ENCODE results near the gene ENTPD3.

ENTPD3 gene

GRCh38 chr3:40407007-40407406 is 20.0 kb downstream of the ENTPD3 start:
- Histone ChIP-seq H2AFZ (ENCODE audit: low read depth, low read length, severe bottlenecking) (no peak overlapping the region), H3K79me2 (ENCODE audit: insufficient read depth, low read length) (no peaks in the 10 kb centered on the region), H3K27ac (ENCODE audit: low read depth, low read length) (no peak overlapping the region), H3K9ac (ENCODE audit: low read length) (no peak overlapping the region), H3K4me3 (ENCODE audit: insufficient read depth, low read length, poor library complexity, severe bottlenecking) (no peak overlapping the region), H3K27me3 (ENCODE audit: low read length) (no peaks in the 10 kb centered on the region), H3K36me3 (ENCODE audit: low read length) (no peaks in the 10 kb centered on the region), H3K9me3 (ENCODE audit: insufficient read depth, low read length) (no peaks in the 10 kb centered on the region), H3K4me2 (ENCODE audit: low read depth, low read length, poor library complexity, severe bottlenecking) (no peak overlapping the region), H3F3A (ENCODE audit: insufficient read depth) (no peaks in the 10 kb centered on the region), H3K9me2 (replicated peaks; ENCODE audit: insufficient read depth, low read length) (no peaks in the 10 kb centered on the region), H4K20me1 (ENCODE audit: low read depth, low read length) (no peaks in the 10 kb centered on the region)
- TF ChIP-seq CTCF (IDR thresholded peaks at IDR 0.05; ENCODE audit: insufficient read depth, low read length, poor library complexity, severe bottlenecking) (no peak), EZH2phosphoT487 (conservative IDR thresholded peaks at IDR 0.05; ENCODE audit: low read length) (no peak)

- Histone ChIP-seq H3K79me2 (ENCODE audit: insufficient read depth, low read length) (no peaks in the 10 kb centered on the region), H3K9me3 (ENCODE audit: insufficient read depth, low read length) (no peaks in the 10 kb centered on the region), H3F3A (ENCODE audit: insufficient read depth) (no peaks in the 10 kb centered on the region), H3K9ac (ENCODE audit: low read length) (no peak overlapping the region), H3K27ac (ENCODE audit: low read depth, low read length) (no peak overlapping the region), H3K9me2 (replicated peaks; ENCODE audit: insufficient read depth, low read length) (no peaks in the 10 kb centered on the region), H3K36me3 (ENCODE audit: low read length) (no peaks in the 10 kb centered on the region), H3K27me3 (ENCODE audit: low read length) (no peaks in the 10 kb centered on the region), H3K4me3 (ENCODE audit: insufficient read depth, low read length, poor library complexity, severe bottlenecking) (no peak overlapping the region), H3K4me2 (ENCODE audit: low read depth, low read length, poor library complexity, severe bottlenecking) (no peak overlapping the region), H2AFZ (ENCODE audit: low read depth, low read length, severe bottlenecking) (no peak overlapping the region), H4K20me1 (ENCODE audit: low read depth, low read length) (no peaks in the 10 kb centered on the region)
- TF ChIP-seq CTCF (IDR thresholded peaks at IDR 0.05; ENCODE audit: insufficient read depth, low read length, poor library complexity, severe bottlenecking): no peak
- no peak for TF ChIP-seq EZH2phosphoT487 (conservative IDR thresholded peaks at IDR 0.05; ENCODE audit: low read length)
Observed at GRCh38 chr3:40407611-40408010, 20.6 kb downstream of the ENTPD3 start.

GRCh38 chr3:40414270-40414669 is 27.3 kb downstream of the ENTPD3 start:
- Histone ChIP-seq H3K4me2 (ENCODE audit: low read depth, low read length, poor library complexity, severe bottlenecking) (no peak overlapping the region), H3K36me3 (ENCODE audit: low read length) (no peaks in the 10 kb centered on the region), H2AFZ (ENCODE audit: low read depth, low read length, severe bottlenecking) (no peak overlapping the region), H3K4me3 (ENCODE audit: insufficient read depth, low read length, poor library complexity, severe bottlenecking) (no peak overlapping the region), H3K27ac (ENCODE audit: low read depth, low read length) (no peak overlapping the region), H3K9me3 (ENCODE audit: insufficient read depth, low read length) (no peaks in the 10 kb centered on the region), H3K9ac (ENCODE audit: low read length) (no peak overlapping the region), H4K20me1 (ENCODE audit: low read depth, low read length) (no peaks in the 10 kb centered on the region), H3K27me3 (ENCODE audit: low read length) (no peaks in the 10 kb centered on the region), H3K9me2 (replicated peaks; ENCODE audit: insufficient read depth, low read length) (no peaks in the 10 kb centered on the region), H3K79me2 (ENCODE audit: insufficient read depth, low read length) (no peaks in the 10 kb centered on the region), H3F3A (ENCODE audit: insufficient read depth) (no peaks in the 10 kb centered on the region)
- TF ChIP-seq CTCF (IDR thresholded peaks at IDR 0.05; ENCODE audit: insufficient read depth, low read length, poor library complexity, severe bottlenecking) (no peak), EZH2phosphoT487 (conservative IDR thresholded peaks at IDR 0.05; ENCODE audit: low read length) (no peak)
